GM10266 (cell line): ENCODE results near the gene HEPACAM2.
A peak's percentile ranks its signal among the peaks of the same experiment; 100 is the strongest.

Experiments used
- DNase-seq: peaks from one replicate; pipeline ENCODE4 v3.0.0; 2012; ENCODE audit errors: extremely low spot score
- CTCF ChIP-seq: IDR thresholded peaks from 2 replicates; pipeline ENCODE4 v1.5.1; 2012; ENCODE audit warnings: mild to moderate bottlenecking, low read depth; ENCODE audit not compliant: control insufficient read depth, insufficient read depth; ENCODE audit errors: missing control alignments

Gene HEPACAM2

GRCh38 chr7:93239824-93240223 is 13.6 kb upstream of the HEPACAM2 start:
- no peak for DNase-seq
- no peak for TF ChIP-seq CTCF

- no peak for DNase-seq
- TF ChIP-seq CTCF: no peak
Measured at GRCh38 chr7:93238748-93239147, 12.5 kb upstream of the HEPACAM2 start.

- no peak for DNase-seq
- TF ChIP-seq CTCF: no peak
Measured at GRCh38 chr7:93238131-93238530, 11.9 kb upstream of the HEPACAM2 start.

GRCh38 chr7:93235541-93235940 is 9.3 kb upstream of the HEPACAM2 start:
- DNase-seq: no peak
- no peak for TF ChIP-seq CTCF

- DNase-seq: no peak
- TF ChIP-seq CTCF: no peak
Measured at GRCh38 chr7:93232673-93233018, 6.4 kb upstream of the HEPACAM2 start.

GRCh38 chr7:93231799-93232672 is 5.8 kb upstream of the HEPACAM2 start, which contains the start of gene VPS50:
Gene VPS50, plus strand, starts transcription at chr7:93232366. Its CDS starts 102 bp downstream, at chr7:93232468.
- DNase-seq: peak; percentile 86
- no peak for TF ChIP-seq CTCF

GRCh38 chr7:93231259-93231658 is 5.0 kb upstream of the HEPACAM2 start:
- TF ChIP-seq CTCF: no peak
- no peak for DNase-seq
